Measurements from ENCODE around the gene IL17RE. TPM values are rescaled to one million over a fixed set of nuclear protein-coding genes. Genes with fewer than 3 reads are reported as not detected.

The IL17RE gene
- total and polyA plus RNA-seq, 4 donors = 7.0 to 26.1 (median 17.1) TPM

DNA sequence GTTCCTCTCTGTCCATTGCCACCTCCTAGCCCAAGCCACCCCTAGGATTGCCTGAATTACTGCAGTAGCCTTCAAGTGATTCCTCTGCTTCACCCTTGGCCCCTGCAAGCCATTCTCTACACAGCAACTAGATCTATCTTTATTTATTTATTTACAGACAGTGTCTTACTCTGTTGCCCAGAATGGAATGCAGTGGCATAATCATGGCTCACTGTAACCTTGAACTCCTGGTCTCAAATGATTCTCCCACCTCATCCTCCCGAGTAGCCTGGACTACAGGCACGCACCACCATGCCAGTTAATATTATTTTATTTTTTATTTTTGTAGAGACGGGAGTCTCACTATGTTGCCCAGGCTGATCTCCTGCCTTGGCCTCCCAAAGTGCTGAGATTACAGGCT lies 14.1 kb upstream of the IL17RE start:
- peaks cover 0 to 7% (median 5%) of the 10 kb centered on the region in 5 donors for H3K4me1 ChIP-seq (ENCODE audit: control insufficient read depth in 5 of 5, insufficient read depth in 5 of 5, low read length in 5 of 5)
- no peak for DNase-seq
- H3K27me3 ChIP-seq (ENCODE audit: control insufficient read depth in 3 of 3, insufficient read depth in 3 of 3, low read length in 2 of 3) = no peaks in the 10 kb centered on the region
- TF ChIP-seq, protein P1, sequence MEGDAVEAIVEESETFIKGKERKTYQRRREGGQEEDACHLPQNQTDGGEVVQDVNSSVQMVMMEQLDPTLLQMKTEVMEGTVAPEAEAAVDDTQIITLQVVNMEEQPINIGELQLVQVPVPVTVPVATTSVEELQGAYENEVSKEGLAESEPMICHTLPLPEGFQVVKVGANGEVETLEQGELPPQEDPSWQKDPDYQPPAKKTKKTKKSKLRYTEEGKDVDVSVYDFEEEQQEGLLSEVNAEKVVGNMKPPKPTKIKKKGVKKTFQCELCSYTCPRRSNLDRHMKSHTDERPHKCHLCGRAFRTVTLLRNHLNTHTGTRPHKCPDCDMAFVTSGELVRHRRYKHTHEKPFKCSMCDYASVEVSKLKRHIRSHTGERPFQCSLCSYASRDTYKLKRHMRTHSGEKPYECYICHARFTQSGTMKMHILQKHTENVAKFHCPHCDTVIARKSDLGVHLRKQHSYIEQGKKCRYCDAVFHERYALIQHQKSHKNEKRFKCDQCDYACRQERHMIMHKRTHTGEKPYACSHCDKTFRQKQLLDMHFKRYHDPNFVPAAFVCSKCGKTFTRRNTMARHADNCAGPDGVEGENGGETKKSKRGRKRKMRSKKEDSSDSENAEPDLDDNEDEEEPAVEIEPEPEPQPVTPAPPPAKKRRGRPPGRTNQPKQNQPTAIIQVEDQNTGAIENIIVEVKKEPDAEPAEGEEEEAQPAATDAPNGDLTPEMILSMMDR (IDR thresholded peaks at IDR 0.05; ENCODE audit: control extremely low read depth, extremely low read depth) = no peak
- no peaks in the 10 kb centered on the region for H3K9me3 ChIP-seq (ENCODE audit: control insufficient read depth in 4 of 4, insufficient read depth in 3 of 4, low read length in 3 of 4)
- ATAC-seq (ENCODE audit: insufficient read depth, low FRiP score) = no peak
- no peak overlapping the region for H3K27ac ChIP-seq (ENCODE audit: low read depth in 1 of 2, low read length in 1 of 2)
- peaks cover 0 to 12% (median 7%) of the 10 kb centered on the region in 4 donors for H3K36me3 ChIP-seq (ENCODE audit: control insufficient read depth in 4 of 4, insufficient read depth in 4 of 4, low read length in 4 of 4)
- 93 to 99% methylated on average over 3 of the region's 3 CpGs for WGBS, 2 donors
- no peak overlapping the region for H3K9ac ChIP-seq (ENCODE audit: insufficient read depth in 1 of 2, low read length in 2 of 2)
- H3K4me3 ChIP-seq = no peak overlapping the region

DNA sequence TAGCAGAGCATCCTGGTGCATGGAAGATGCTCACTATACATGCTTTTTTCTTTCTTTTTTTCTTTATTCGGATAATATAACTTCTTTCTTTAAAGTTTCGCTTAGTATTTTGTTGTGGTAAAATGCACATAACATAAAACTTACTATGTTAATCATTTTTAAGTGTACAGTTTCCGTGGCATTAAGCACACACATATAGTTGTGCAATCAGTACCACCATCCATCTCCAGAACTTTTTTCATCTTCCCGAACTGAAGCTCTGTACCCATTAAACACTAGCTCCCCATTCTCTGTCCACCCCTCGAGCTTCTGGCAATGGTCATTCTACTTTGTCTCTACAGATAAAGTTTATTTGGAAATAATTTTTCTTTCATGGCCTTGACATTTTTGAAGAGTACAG lies 13.2 kb upstream of the IL17RE start:
- peaks cover 0 to 12% (median 9%) of the 10 kb centered on the region in 4 donors for H3K36me3 ChIP-seq (ENCODE audit: control insufficient read depth in 4 of 4, insufficient read depth in 4 of 4, low read length in 4 of 4)
- H3K9me3 ChIP-seq (ENCODE audit: control insufficient read depth in 4 of 4, insufficient read depth in 3 of 4, low read length in 3 of 4) = no peaks in the 10 kb centered on the region
- H3K27me3 ChIP-seq (ENCODE audit: control insufficient read depth in 3 of 3, insufficient read depth in 3 of 3, low read length in 2 of 3) = no peaks in the 10 kb centered on the region
- DNase-seq (no peak), ATAC-seq (ENCODE audit: insufficient read depth, low FRiP score) (no peak)
- no peak overlapping the region for H3K9ac ChIP-seq (ENCODE audit: insufficient read depth in 1 of 2, low read length in 2 of 2)
- TF ChIP-seq, protein P1 (IDR thresholded peaks at IDR 0.05; ENCODE audit: control extremely low read depth, extremely low read depth) = no peak
- no peak overlapping the region for H3K4me3 ChIP-seq
- WGBS, 2 donors = 71 to 77% methylated on average over 5 of the region's 5 CpGs
- no peak overlapping the region for H3K27ac ChIP-seq (ENCODE audit: low read depth in 1 of 2, low read length in 1 of 2)
- peaks cover 0 to 9% (median 6%) of the 10 kb centered on the region in 5 donors for H3K4me1 ChIP-seq (ENCODE audit: control insufficient read depth in 5 of 5, insufficient read depth in 5 of 5, low read length in 5 of 5)

DNA sequence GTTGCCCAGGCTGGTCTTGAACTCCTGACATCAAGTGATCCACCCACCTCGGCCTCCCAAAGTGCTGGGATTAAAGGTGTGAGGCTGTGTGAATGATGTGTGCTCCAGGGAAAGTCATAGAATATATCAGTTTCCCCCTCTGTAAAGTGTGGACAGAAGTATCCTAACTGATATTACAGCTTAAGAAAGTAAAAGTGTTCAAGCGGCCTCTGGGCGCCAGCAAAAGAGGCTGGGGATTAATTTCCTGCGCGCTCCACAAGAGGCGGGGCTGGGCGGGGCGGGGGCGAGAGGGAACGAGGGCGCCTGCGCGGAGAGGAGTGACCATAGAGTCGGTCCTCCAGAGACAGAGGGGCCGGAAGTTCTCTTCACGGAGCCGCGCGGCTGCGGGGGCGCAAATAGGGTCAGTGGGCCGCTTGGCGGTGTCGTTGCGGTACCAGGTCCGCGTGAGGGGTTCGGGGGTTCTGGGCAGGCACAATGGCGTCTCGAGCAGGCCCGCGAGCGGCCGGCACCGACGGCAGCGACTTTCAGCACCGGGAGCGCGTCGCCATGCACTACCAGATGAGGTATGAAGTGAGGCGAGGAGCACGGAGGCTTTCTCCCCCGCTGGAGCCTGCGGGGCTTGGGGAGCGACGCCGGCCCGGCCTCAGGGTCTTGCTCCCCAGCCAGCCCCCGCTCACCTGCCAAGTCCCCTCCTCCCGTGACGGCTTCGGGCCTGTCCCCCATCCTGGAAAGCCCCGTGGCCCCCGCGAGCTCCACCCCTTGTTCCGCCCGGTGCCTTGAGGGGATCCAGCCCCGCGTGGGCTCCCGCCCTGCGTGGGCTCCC lies 12.2 kb upstream of the IL17RE start, which contains the start of gene JAGN1:
TSS of gene JAGN1 (plus strand) at position 362 of the 823 bp plus-strand sequence. CDS start at position 475, 113 bp downstream.
- Histone ChIP-seq H3K9ac (ENCODE audit: insufficient read depth in 1 of 2, low read length in 2 of 2) (peak within 1 kb of the TSS; percentile 83 to 92), H3K4me1 (ENCODE audit: control insufficient read depth in 5 of 5, insufficient read depth in 5 of 5, low read length in 5 of 5) (peaks cover 0 to 9% (median 6%) of the 10 kb centered on the region in 5 donors), H3K9me3 (ENCODE audit: control insufficient read depth in 4 of 4, insufficient read depth in 3 of 4, low read length in 3 of 4) (no peaks in the 10 kb centered on the region), H3K4me3 (peak within 1 kb of the TSS; percentile 100), H3K36me3 (ENCODE audit: control insufficient read depth in 4 of 4, insufficient read depth in 4 of 4, low read length in 4 of 4) (peaks cover 0 to 14% (median 9%) of the 10 kb centered on the region in 4 donors), H3K27me3 (ENCODE audit: control insufficient read depth in 3 of 3, insufficient read depth in 3 of 3, low read length in 2 of 3) (no peaks in the 10 kb centered on the region), H3K27ac (ENCODE audit: low read depth in 1 of 2, low read length in 1 of 2) (peak within 1 kb of the TSS; percentile 98 to 100)
- DNase-seq = peak; percentile 94 to 95 (median 94)
- TF ChIP-seq, protein P1 (IDR thresholded peaks at IDR 0.05; ENCODE audit: control extremely low read depth, extremely low read depth) = no peak
- ATAC-seq (ENCODE audit: insufficient read depth, low FRiP score) = peak; percentile 93
- WGBS, 2 donors = 0 to 1% methylated on average over 55 to 62 of the region's 62 CpGs
